Thoracic aorta (tissue), 2 donors: ENCODE data around the gene GHITM. TPM values are rescaled to one million over a fixed set of nuclear protein-coding genes. Genes with fewer than 3 reads are reported as not detected.
"Not testable (repeated sequence)": the region's sequence is repeated elsewhere in the genome, so short reads cannot be mapped to it uniquely, and the experiment has no call there.

Source experiments
- ATAC-seq: fragments of 150-250 bp; one replicate; pipeline ENCODE4 v1.8.0; 2017; ENCODE audit warnings: low read depth; ENCODE audit not compliant: insufficient number of reproducible peaks, low FRiP score
- DNase-seq: peaks from one replicate; pipeline ENCODE4 v3.0.0-alpha.2; 2020; ENCODE audit warnings: low spot score
- H3K27ac ChIP-seq, 2 donors: fragments of 200-600 bp; sonication (generic); 1 replicate in 1 of 2; 2 replicates in 1 of 2; pipeline ENCODE4 v1.5.1; 2016; ENCODE audit warnings: mild to moderate bottlenecking in 2 of 2, moderate library complexity in 2 of 2
- H3K27me3 ChIP-seq: fragments of 200-600 bp; sonication (generic); replicated peaks from 2 replicates; pipeline ENCODE4 v1.6.0; 2016; ENCODE audit warnings: mild to moderate bottlenecking; ENCODE audit not compliant: insufficient read depth
- H3K36me3 ChIP-seq: fragments of 200-600 bp; sonication (generic); one replicate; pipeline ENCODE4 v1.5.1; 2016
- H3K4me1 ChIP-seq, 2 donors: fragments of 200-600 bp; sonication (generic); 1 replicate in 1 of 2; 2 replicates in 1 of 2; pipeline versions ENCODE4 v1.5.1 to v1.6.0; 2016; ENCODE audit warnings: low read depth in 2 of 2, mild to moderate bottlenecking in 1 of 2; ENCODE audit not compliant: control insufficient read depth in 1 of 2
- H3K4me3 ChIP-seq: fragments of 200-600 bp; sonication (generic); 2 replicates; pipeline ENCODE4 v1.5.1; 2016; ENCODE audit warnings: mild to moderate bottlenecking
- H3K9me3 ChIP-seq: fragments of 200-600 bp; sonication (generic); 2 replicates; pipeline ENCODE4 v1.5.1; 2016
- total RNA-seq, 2 donors: library from RNA; depleted of rRNA; stranded (reverse); fragments of >200 nt; gene quantifications; one replicate each; pipeline versions ENCODE4 v1.1.0 to v1.2.3, GENCODE V29; 2016
- TF ChIP-seq, protein P1 (sequence below): fragments of 200-600 bp; sonication (generic); IDR thresholded peaks from one replicate; pipeline ENCODE4 v1.5.1; 2019; ENCODE audit warnings: antibody characterized with exemption

The GHITM gene
- total RNA-seq, 2 donors from 2014 or later: 114 to 116 TPM

DNA sequence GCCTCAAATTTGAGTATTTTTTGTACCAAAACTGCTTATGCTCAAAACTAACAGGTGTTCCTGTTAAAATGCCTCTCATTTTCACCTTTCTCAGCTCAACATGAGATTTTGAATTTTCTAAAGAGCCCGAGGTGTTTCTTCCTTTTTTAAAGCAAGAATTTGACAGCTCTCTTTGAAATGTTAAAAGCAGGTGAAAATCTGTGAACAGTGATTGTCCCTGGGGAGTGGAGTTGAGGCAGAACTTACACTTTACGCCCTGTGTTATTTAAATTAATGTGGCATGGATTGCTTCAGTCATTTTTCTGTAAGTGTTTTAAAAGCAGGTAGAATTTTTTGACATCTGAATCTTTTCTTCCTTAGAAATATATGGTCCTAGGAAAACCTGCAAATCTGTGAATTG, 25.1 kb downstream of the GHITM start:
- Histone ChIP-seq H3K4me1 (no peaks in the 10 kb centered on the region), H3K36me3 (no peaks in the 10 kb centered on the region), H3K4me3 (no peak overlapping the region), H3K27me3 (no peaks in the 10 kb centered on the region), H3K9me3 (no peaks in the 10 kb centered on the region), H3K27ac (no peak overlapping the region)
- DNase-seq (no peak), ATAC-seq (no peak)
- TF ChIP-seq, protein P1, sequence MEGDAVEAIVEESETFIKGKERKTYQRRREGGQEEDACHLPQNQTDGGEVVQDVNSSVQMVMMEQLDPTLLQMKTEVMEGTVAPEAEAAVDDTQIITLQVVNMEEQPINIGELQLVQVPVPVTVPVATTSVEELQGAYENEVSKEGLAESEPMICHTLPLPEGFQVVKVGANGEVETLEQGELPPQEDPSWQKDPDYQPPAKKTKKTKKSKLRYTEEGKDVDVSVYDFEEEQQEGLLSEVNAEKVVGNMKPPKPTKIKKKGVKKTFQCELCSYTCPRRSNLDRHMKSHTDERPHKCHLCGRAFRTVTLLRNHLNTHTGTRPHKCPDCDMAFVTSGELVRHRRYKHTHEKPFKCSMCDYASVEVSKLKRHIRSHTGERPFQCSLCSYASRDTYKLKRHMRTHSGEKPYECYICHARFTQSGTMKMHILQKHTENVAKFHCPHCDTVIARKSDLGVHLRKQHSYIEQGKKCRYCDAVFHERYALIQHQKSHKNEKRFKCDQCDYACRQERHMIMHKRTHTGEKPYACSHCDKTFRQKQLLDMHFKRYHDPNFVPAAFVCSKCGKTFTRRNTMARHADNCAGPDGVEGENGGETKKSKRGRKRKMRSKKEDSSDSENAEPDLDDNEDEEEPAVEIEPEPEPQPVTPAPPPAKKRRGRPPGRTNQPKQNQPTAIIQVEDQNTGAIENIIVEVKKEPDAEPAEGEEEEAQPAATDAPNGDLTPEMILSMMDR: no peak

DNA sequence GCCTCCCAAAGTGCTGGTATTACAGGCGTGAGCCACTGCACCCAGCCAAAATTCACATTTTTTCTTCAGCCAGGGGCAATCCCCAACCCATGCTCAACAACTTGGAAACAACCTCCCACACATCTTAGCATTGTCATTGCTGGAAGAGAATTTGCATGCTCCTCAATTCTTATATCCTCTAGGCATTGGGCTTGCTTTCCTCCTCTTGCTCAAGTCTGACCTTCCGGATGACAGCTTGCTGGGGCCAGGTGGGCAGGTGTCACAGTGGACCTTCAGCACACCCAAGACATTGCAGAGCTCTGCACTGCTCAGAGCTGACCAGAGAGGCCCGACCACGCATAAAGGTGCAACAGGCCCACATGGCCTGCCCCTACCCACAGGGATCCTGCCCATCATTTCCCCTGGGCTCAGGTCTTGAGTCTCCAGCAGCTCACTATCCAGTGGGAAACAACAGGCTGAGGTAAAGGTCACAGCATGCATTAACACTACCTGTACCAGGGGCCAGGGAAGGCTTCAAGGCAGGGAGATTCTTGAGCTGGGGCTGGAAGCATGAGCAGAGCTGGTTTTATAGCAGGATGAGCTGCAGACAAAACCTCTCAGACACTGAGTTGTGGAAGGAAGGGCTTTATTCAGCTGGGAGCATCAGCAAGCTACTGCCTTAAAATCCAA, 27.4 kb downstream of the GHITM start:
- no peak for DNase-seq
- ATAC-seq: no peak
- Histone ChIP-seq H3K9me3 (no peaks in the 10 kb centered on the region), H3K4me1 (no peaks in the 10 kb centered on the region), H3K27me3 (no peaks in the 10 kb centered on the region), H3K27ac (no peak overlapping the region), H3K4me3 (no peak overlapping the region), H3K36me3 (no peaks in the 10 kb centered on the region)
- TF ChIP-seq, protein P1: no peak

DNA sequence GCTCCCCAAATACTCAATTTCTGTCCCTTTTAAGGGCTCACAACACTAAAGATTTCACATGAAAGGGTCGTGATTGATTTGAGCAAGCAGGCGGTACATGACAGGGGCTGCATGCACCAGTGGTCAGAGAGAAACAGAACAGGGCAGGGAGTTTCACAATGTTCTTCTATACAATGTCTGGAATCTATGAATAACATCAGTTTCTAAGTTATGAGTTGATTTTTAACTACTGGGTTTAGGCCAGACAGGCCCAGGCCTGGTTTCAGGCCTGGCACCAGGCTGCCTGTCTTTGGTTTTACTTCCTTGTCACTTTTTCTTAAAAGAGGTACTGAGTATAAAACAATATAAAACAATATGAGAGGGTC, 28.0 kb downstream of the GHITM start:
- DNase-seq, ATAC-seq, H3K27ac ChIP-seq: not testable (repeated sequence)

DNA sequence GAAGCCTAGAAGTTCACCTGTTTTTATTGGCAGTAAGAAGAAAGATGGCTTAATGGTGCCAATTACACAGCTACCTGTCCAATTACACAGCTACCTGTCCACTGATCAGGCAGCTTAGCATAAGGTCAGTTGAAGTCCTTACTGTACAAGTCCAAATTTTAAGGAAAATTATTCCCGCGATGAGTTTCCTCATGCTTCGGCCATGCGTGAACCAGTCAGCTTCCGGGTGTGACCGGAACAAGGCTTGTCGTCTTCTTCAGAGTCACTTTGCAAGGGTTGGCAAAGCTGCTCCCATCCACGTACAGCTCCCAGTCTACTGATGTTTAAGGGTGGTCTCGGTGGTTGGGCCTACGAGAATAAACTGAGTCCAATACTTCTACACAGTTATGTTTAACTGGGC, 29.1 kb downstream of the GHITM start:
- ATAC-seq, DNase-seq, H3K4me3 ChIP-seq, H3K4me1 ChIP-seq, H3K27me3 ChIP-seq, H3K9me3 ChIP-seq, H3K36me3 ChIP-seq, H3K27ac ChIP-seq: not testable (repeated sequence)

More for the DNA sequence above, 28.0 kb downstream of the GHITM start:
- not testable (repeated sequence) for H3K36me3 ChIP-seq, H3K27me3 ChIP-seq, H3K9me3 ChIP-seq, H3K4me3 ChIP-seq, H3K4me1 ChIP-seq

DNA sequence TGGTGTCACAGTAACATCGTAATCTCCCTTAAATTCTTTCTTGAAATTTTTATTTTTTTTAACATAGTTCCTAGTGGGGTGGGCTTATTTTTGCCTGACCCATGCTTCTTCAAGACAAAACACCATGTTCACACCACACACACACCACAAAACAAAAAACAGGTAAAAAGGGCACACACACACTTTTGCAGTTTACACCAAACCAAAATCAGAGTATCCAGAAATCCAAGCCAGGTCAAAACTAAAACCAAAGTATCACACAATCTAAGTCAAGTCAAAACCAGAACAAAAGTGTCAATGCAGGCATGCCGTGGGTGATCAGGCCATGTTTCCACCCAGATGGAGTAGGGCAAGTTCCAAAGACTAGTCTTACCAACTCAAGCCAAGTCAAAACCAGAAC, 31.9 kb downstream of the GHITM start:
- H3K27me3 ChIP-seq, H3K4me1 ChIP-seq, H3K9me3 ChIP-seq, ATAC-seq, H3K4me3 ChIP-seq, H3K27ac ChIP-seq, H3K36me3 ChIP-seq, DNase-seq: not testable (repeated sequence)

DNA sequence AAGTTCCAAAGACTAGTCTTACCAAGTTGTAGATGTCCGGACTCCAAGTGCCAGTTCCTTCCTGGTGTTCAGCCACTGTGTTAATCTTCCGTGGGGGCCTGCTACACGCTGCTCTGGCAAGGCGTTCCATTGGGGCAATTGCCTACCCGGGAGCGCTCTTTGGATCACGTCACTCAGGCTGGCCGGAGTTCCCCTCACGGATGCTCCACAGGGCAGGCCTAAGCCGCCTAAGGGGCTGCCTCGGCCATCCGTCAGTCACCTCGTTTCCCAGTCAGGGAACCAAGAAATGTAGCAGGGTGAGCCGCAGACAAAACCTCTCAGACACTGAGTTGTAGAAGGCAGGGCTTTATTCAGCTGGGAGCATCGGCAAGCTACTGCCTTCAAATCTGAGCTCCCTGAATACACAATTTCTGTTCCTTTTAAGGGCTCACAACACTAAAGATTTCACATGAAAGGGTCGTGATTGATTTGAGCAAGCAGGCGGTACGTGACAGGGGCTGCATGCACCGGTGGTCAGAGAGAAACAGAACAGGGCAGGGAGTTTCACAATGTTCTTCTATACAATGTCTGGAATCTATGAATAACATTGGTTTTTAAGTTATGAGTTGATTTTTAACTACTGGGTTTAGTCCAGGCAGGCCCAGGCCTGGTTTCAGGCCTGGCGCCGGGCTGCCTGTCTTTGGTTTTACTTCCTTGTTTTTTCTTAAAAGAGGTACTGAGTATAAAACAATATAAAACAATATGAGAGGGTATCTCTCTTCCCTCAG, 32.6 kb downstream of the GHITM start:
- DNase-seq, ATAC-seq, H3K27me3 ChIP-seq, H3K4me1 ChIP-seq, H3K9me3 ChIP-seq, H3K36me3 ChIP-seq, H3K4me3 ChIP-seq, H3K27ac ChIP-seq: not testable (repeated sequence)

DNA sequence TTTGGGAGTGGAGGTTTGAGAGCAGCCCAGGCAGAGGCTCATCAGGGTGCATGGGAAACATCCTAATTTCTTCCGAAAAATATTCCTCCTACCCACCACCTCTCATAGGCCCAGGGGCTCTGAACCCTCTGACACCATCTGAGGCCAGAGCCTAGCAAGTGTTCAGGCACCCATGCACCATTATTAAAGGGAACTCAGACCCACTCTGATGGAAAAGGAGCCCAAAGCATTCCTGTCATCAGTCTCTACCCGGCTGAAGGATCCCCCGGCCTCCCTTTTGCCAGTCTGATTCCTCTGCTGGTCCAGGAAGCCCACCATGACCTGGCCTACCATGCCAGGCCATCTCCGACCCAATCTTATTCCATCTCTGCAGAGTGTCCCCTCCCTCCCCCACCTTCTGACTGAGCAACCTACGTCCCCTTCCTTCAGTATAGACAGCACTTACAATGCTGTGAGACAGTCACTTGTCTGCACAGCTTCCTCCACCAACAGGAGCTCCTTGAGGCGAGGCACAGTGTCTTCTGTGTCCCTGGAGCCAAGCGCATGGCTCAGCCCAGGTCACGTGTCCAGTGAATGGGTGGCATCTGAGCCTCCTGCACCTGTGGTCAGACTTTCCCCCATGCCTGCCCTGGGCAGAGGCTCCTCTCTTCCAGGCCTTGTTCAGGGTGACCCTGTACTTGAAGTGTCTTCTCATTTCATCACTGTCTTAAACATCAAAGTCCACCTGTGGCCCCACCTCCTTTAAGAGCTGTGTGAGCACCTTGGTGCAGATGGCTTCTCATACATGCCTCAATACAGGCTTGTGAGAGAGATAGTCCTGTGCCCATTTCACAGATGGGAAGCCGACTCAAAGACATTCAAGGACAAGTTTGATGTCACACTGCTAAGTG, 33.4 kb downstream of the GHITM start:
- no peaks in the 10 kb centered on the region for H3K4me1 ChIP-seq
- no peak for DNase-seq
- H3K4me3 ChIP-seq: no peak overlapping the region
- TF ChIP-seq, protein P1: no peak
- H3K36me3 ChIP-seq: no peaks in the 10 kb centered on the region
- H3K27ac ChIP-seq: no peak overlapping the region
- ATAC-seq: no peak
- H3K9me3 ChIP-seq: no peaks in the 10 kb centered on the region
- no peaks in the 10 kb centered on the region for H3K27me3 ChIP-seq
